A673 (cell line): ENCODE data around the gene PEX12. TPM values are rescaled to one million over a fixed set of nuclear protein-coding genes. Genes with fewer than 3 reads are reported as not detected.

ENCODE experiments used
- BruUV-seq: library from RNA; stranded (reverse); fragments of 400-500 nt; replicated peaks from 2 replicates; lab custom pipeline; 2021; lab: Mats Ljungman, UMichigan
- CTCF ChIA-PET: fragments of 300-600 bp; sonication (Branson Sonifier 250); formaldehyde crosslinking; loops from one replicate; lab custom pipeline; 2022; ENCODE audit warnings: antibody characterized with exemption; lab: Charles Lee
- POLR2A ChIA-PET: fragments of 300-600 bp; sonication (Branson Sonifier 250); formaldehyde crosslinking; loops from one replicate; lab custom pipeline; 2022; ENCODE audit warnings: antibody characterized with exemption; ENCODE audit not compliant: low non-redundant PET; lab: Charles Lee
- DNase-seq: peaks from one replicate; pipeline ENCODE4 v3.0.0-alpha.2; 2015; ENCODE audit warnings: low spot score
- H3K27ac ChIP-seq: fragments of 200-600 bp; sonication (generic); 2 replicates; pipeline ENCODE4 v1.5.1; 2016; ENCODE audit warnings: mixed run types, low read depth, mild to moderate bottlenecking, mixed read lengths, antibody characterized with exemption, low read length; ENCODE audit not compliant: poor library complexity, severe bottlenecking
- H3K27me3 ChIP-seq: fragments of 200-600 bp; sonication (generic); replicated peaks from 2 replicates; pipeline ENCODE4 v1.6.1; 2017; ENCODE audit warnings: mixed run types, low read depth, mild to moderate bottlenecking, mixed read lengths, antibody characterized with exemption, low read length; ENCODE audit not compliant: insufficient read depth, poor library complexity
- H3K36me3 ChIP-seq: fragments of 200-600 bp; sonication (generic); 2 replicates; pipeline ENCODE4 v1.6.1; 2016; ENCODE audit warnings: mixed run types, mild to moderate bottlenecking, mixed read lengths, antibody characterized with exemption, low read length; ENCODE audit not compliant: insufficient read depth, poor library complexity, severe bottlenecking
- H3K4me1 ChIP-seq: fragments of 200-600 bp; sonication (generic); 2 replicates; pipeline ENCODE4 v1.6.1; 2017; ENCODE audit warnings: mixed run types, mild to moderate bottlenecking, mixed read lengths, antibody characterized with exemption, low read length; ENCODE audit not compliant: insufficient read depth, poor library complexity, severe bottlenecking
- H3K4me3 ChIP-seq: fragments of 200-600 bp; sonication (generic); 2 replicates; pipeline ENCODE4 v1.5.1; 2016; ENCODE audit warnings: low read depth, mixed run types, mild to moderate bottlenecking, mixed read lengths, low read length; ENCODE audit not compliant: poor library complexity, severe bottlenecking
- H3K9me3 ChIP-seq: fragments of 200-600 bp; sonication (generic); 2 replicates; pipeline ENCODE4 v1.6.1; 2016; ENCODE audit warnings: mixed run types, low read depth, mild to moderate bottlenecking, mixed read lengths, antibody characterized with exemption, low read length; ENCODE audit not compliant: poor library complexity, severe bottlenecking
- EZH2 ChIP-seq: fragments of 200-600 bp; sonication (generic); IDR thresholded peaks from 2 replicates; pipeline ENCODE4 v1.6.1; 2017; ENCODE audit warnings: borderline replicate concordance, low read depth, mild to moderate bottlenecking, mixed read lengths, antibody characterized with exemption, low read length; ENCODE audit not compliant: poor library complexity, severe bottlenecking
- intact Hi-C: fragments of 100-400 bp; cut with micrococcal nuclease; formaldehyde crosslinking; loops from one replicate; pipeline ENCODE4 v1.10.0; 2022; ENCODE audit not compliant: unreplicated experiment
- total RNA-seq: library from RNA; stranded (reverse); gene quantifications from 2 replicates; pipeline ENCODE4 v1.2.3, GENCODE V29; 2021
- TF ChIP-seq, protein P1 (sequence below): fragments of 300-800, 200-600 bp; sonication (generic); conservative IDR thresholded peaks from 2 replicates; pipeline ENCODE4 v1.5.1; 2017; ENCODE audit warnings: low read depth, mild to moderate bottlenecking, antibody characterized with exemption, low read length, moderate library complexity, mixed read lengths

PEX12 gene
- total RNA-seq, 1 experiment from 2014 or later: 3.2 TPM

GRCh38 chr17:35557353-35557752 lies 21.0 kb downstream of the PEX12 start:
- no TSS peak for BruUV-seq
- POLR2A ChIA-PET: no interaction called here

DNA sequence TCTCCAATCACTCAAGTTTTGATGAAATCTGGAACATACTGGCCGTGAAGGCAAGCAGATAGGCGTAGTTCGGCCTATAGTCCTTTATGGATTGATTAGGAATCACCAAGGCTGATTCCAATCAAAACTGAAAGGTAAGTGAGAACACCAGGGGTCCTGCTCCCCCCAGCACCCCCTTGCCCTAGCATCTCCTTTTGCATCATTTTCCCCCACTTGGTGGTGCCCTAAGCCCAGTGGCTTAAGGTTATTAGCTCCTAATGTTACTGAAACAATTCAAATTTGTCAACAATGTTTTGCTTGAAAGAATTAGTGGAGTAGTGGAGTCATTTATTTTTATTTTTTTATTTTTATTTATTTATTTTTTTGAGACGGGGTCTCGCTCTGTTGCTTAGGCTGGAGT lies 22.7 kb downstream of the PEX12 start:
- Histone ChIP-seq H3K9me3 (no peaks in the 10 kb centered on the region), H3K36me3 (no peaks in the 10 kb centered on the region), H3K4me1 (no peaks in the 10 kb centered on the region), H3K27ac (no peak overlapping the region), H3K27me3 (no peaks in the 10 kb centered on the region), H3K4me3 (no peak overlapping the region)
- ChIA-PET CTCF (interaction anchor here (0.7 kb wide), 1 partner anchor 39 kb away, joined by 5 read pairs; no protein-coding TSS in a partner anchor), POLR2A (no interaction called here)
- BruUV-seq: no TSS peak
- no peak for DNase-seq
- TF ChIP-seq, protein P1, sequence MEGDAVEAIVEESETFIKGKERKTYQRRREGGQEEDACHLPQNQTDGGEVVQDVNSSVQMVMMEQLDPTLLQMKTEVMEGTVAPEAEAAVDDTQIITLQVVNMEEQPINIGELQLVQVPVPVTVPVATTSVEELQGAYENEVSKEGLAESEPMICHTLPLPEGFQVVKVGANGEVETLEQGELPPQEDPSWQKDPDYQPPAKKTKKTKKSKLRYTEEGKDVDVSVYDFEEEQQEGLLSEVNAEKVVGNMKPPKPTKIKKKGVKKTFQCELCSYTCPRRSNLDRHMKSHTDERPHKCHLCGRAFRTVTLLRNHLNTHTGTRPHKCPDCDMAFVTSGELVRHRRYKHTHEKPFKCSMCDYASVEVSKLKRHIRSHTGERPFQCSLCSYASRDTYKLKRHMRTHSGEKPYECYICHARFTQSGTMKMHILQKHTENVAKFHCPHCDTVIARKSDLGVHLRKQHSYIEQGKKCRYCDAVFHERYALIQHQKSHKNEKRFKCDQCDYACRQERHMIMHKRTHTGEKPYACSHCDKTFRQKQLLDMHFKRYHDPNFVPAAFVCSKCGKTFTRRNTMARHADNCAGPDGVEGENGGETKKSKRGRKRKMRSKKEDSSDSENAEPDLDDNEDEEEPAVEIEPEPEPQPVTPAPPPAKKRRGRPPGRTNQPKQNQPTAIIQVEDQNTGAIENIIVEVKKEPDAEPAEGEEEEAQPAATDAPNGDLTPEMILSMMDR: peak; percentile 17; the same call in 1 of the 2 replicates
- no peak for TF ChIP-seq EZH2
- intact Hi-C loops: no loop called here

More at GRCh38 chr17:35557353-35557752, 21.0 kb downstream of the PEX12 start:
- no peaks in the 10 kb centered on the region for H3K27me3 ChIP-seq
- H3K36me3 ChIP-seq: no peaks in the 10 kb centered on the region
- H3K4me3 ChIP-seq: no peak overlapping the region
- H3K27ac ChIP-seq: no peak overlapping the region
- TF ChIP-seq EZH2: no peak
- TF ChIP-seq, protein P1: no peak
- H3K9me3 ChIP-seq: no peaks in the 10 kb centered on the region
- CTCF ChIA-PET: no interaction called here
- DNase-seq: no peak
- intact Hi-C loops: no loop called here
- H3K4me1 ChIP-seq: no peaks in the 10 kb centered on the region

DNA sequence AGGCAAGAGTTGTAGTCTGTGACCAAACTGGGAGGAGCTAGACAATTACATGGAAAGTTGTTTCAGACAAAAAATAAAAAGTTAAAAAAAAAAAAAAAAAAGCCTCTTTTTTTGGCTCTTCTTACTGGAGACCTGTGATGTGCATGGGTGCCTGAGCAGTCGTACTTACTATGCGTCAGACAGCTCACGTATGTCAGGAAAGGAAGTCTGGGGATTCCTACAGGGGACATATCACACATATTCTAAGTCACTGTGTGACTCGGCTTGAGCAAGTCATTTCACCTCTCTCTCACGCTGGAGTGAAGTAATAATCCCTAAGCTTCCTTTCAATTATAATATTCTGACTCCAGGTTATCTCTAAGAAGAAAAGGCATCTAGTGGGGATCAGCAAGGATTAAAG lies 23.7 kb downstream of the PEX12 start:
- BruUV-seq: no TSS peak
- POLR2A ChIA-PET: no interaction called here
- no peak for TF ChIP-seq EZH2
- TF ChIP-seq, protein P1: no peak
- Histone ChIP-seq H3K9me3 (no peaks in the 10 kb centered on the region), H3K4me3 (no peak overlapping the region), H3K36me3 (no peaks in the 10 kb centered on the region), H3K4me1 (no peaks in the 10 kb centered on the region), H3K27ac (no peak overlapping the region), H3K27me3 (no peaks in the 10 kb centered on the region)
- DNase-seq: no peak
- CTCF ChIA-PET: interaction anchor here (1.0 kb wide), 1 partner anchor 210 kb away, joined by 3 read pairs; no protein-coding TSS in a partner anchor
- intact Hi-C loops: no loop called here
